Tibial nerve (tissue), 3 donors: Measurements from ENCODE around the gene APRT.

Source experiments
- POLR2A ChIP-seq, 2 donors: fragments of 450-650 bp; IDR thresholded peaks; one replicate each; pipeline ENCODE4 v1.6.1; 2017; ENCODE audit warnings: antibody characterized with exemption in 2 of 2, mild to moderate bottlenecking in 2 of 2, moderate library complexity in 2 of 2
- TF ChIP-seq, protein P1 (sequence below), 5 experiments: fragments of 200-600 bp in 3 of 5; fragments of 450-650 bp in 2 of 5; sonication (generic) in 3 of 5; IDR thresholded peaks; one replicate each; pipeline ENCODE4 v1.5.1; 2016 to 2019; ENCODE audit warnings: antibody characterized with exemption in 5 of 5, mild to moderate bottlenecking in 3 of 5, moderate library complexity in 2 of 5

GRCh38 chr16:88856122-88856827, 44.5 kb upstream of the APRT start:
- TF ChIP-seq, protein P1, sequence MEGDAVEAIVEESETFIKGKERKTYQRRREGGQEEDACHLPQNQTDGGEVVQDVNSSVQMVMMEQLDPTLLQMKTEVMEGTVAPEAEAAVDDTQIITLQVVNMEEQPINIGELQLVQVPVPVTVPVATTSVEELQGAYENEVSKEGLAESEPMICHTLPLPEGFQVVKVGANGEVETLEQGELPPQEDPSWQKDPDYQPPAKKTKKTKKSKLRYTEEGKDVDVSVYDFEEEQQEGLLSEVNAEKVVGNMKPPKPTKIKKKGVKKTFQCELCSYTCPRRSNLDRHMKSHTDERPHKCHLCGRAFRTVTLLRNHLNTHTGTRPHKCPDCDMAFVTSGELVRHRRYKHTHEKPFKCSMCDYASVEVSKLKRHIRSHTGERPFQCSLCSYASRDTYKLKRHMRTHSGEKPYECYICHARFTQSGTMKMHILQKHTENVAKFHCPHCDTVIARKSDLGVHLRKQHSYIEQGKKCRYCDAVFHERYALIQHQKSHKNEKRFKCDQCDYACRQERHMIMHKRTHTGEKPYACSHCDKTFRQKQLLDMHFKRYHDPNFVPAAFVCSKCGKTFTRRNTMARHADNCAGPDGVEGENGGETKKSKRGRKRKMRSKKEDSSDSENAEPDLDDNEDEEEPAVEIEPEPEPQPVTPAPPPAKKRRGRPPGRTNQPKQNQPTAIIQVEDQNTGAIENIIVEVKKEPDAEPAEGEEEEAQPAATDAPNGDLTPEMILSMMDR (IDR thresholded peaks at IDR 0.05): no peak
- no peak for TF ChIP-seq POLR2A (IDR thresholded peaks at IDR 0.05)
